Nephron progenitor cell (in vitro differentiated cells): ENCODE measurements around the gene ENPP3.

Experiments used
- DNase-seq: peaks from one replicate; pipeline ENCODE4 v3.0.0; 2021
- H3K27ac Mint-ChIP-seq: 2 replicates; pipeline ENCODE4 v1.8.0; 2021; ENCODE audit warnings: mild to moderate bottlenecking, moderate library complexity, mixed read lengths
- H3K27me3 Mint-ChIP-seq: 2 replicates; pipeline ENCODE4 v1.8.0; 2021; ENCODE audit warnings: mild to moderate bottlenecking, low read depth, mixed read lengths; ENCODE audit not compliant: poor library complexity
- H3K36me3 Mint-ChIP-seq: 2 replicates; pipeline ENCODE4 v1.8.0; 2021; ENCODE audit warnings: low read depth, mixed read lengths
- H3K4me1 Mint-ChIP-seq: 2 replicates; pipeline ENCODE4 v1.8.0; 2021; ENCODE audit warnings: mixed read lengths
- H3K4me3 Mint-ChIP-seq: 2 replicates; pipeline ENCODE4 v1.8.0; 2021; ENCODE audit warnings: mild to moderate bottlenecking, moderate library complexity, mixed read lengths
- H3K9me3 Mint-ChIP-seq: 2 replicates; pipeline ENCODE4 v1.8.0; 2021; ENCODE audit warnings: mild to moderate bottlenecking, moderate library complexity, mixed read lengths
- CTCF ChIP-seq: fragments of 200-600 bp; sonication (generic); IDR thresholded peaks from 2 replicates; pipeline ENCODE4 v1.5.0; 2021; ENCODE audit warnings: antibody characterized with exemption

ENPP3 gene

GRCh38 chr6:131792091-131792496 lies 155.0 kb downstream of the ENPP3 start:
- Mint-ChIP-seq H3K27me3 (no peaks in the 10 kb centered on the region), H3K4me3 (no peak overlapping the region), H3K4me1 (no peaks in the 10 kb centered on the region), H3K36me3 (no peaks in the 10 kb centered on the region), H3K27ac (no peak overlapping the region), H3K9me3 (no peaks in the 10 kb centered on the region)
- no peak for DNase-seq
- no peak for TF ChIP-seq CTCF

GRCh38 chr6:131795366-131795765 lies 158.3 kb downstream of the ENPP3 start:
- H3K27me3 Mint-ChIP-seq: no peaks in the 10 kb centered on the region
- no peak overlapping the region for H3K4me3 Mint-ChIP-seq
- H3K36me3 Mint-ChIP-seq: no peaks in the 10 kb centered on the region
- no peaks in the 10 kb centered on the region for H3K4me1 Mint-ChIP-seq
- TF ChIP-seq CTCF: no peak
- H3K9me3 Mint-ChIP-seq: no peaks in the 10 kb centered on the region
- no peak for DNase-seq
- no peak overlapping the region for H3K27ac Mint-ChIP-seq
